H1 (cell line): ENCODE measurements around the gene ADCY5. TPM values are rescaled to one million over a fixed set of nuclear protein-coding genes. Genes with fewer than 3 reads are reported as not detected.

Source experiments
- CHD1 ChIP-seq: IDR thresholded peaks from 2 replicates; pipeline ENCODE4 v1.6.1; 2012; ENCODE audit warnings: low read depth, low read length, improper control_type of control experiment
- FOSL1 ChIP-seq: IDR thresholded peaks from 2 replicates; pipeline ENCODE4 v1.6.1; 2011; ENCODE audit warnings: mild to moderate bottlenecking, low read depth, low read length, moderate library complexity; ENCODE audit not compliant: insufficient read depth
- YY1 ChIP-seq: IDR thresholded peaks from 2 replicates; pipeline ENCODE4 v1.6.1; 2011; ENCODE audit warnings: low read depth, mild to moderate bottlenecking, low read length
- polyA plus RNA-seq, 7 experiments: library from polyadenylated mRNA; depleted of rRNA in 3 of 7; stranded (reverse) in 5 of 7; unstranded in 2 of 7; fragments of >200 nt in 5 of 7; fragments of 200-250 nt in 2 of 7; gene quantifications; 1 replicate in 5 of 7; 2 replicates in 1 of 7; 4 replicates in 1 of 7; pipeline versions ENCODE4 v1.2.1 to v1.2.3, GENCODE V29; 2011 to 2013; ENCODE audit warnings: missing spikeins in 2 of 7, mixed read lengths in 2 of 7
- total RNA-seq: library from RNA; stranded (reverse); fragmentation: NEBNext Ultra II Directional; extraction: Animal tissue kit (Norgen Biotek cat#: 25700); gene quantifications from 2 replicates; pipeline ENCODE4 v1.2.1, GENCODE V29; 2021

The ADCY5 gene
- total and polyA plus RNA-seq, 2 of the 8 experiments (the other 6 are each of a cell fraction or from before 2014, with no cell fraction given): 18.9 to 40.8 TPM

- TF ChIP-seq YY1: no peak
- no peak for TF ChIP-seq CHD1
- no peak for TF ChIP-seq FOSL1
These were observed 37.4 kb downstream of the ADCY5 start (continued) for GRCh38 chr3:123411340-123412040.
